PC-3 (cell line): ENCODE measurements around the gene SRGAP3. TPM values are rescaled to one million over a fixed set of nuclear protein-coding genes. Genes with fewer than 3 reads are reported as not detected.
A peak's percentile ranks its signal among the peaks of the same experiment; 100 is the strongest.

ENCODE experiments used
- ATAC-seq: fragments of 200-7000 bp; cut with Tn5 transposase; 2 replicates; pipeline ENCODE4 v1.9.1; 2020; ENCODE audit warnings: mild to moderate bottlenecking, moderate library complexity
- BruUV-seq: library from RNA; stranded (reverse); fragments of 400-500 nt; replicated peaks from 2 replicates; lab custom pipeline; 2021; lab: Mats Ljungman, UMichigan
- CTCF ChIA-PET: fragments of 300-600 bp; sonication (Branson Sonifier 250); formaldehyde crosslinking; loops from one replicate; lab custom pipeline; 2022; ENCODE audit warnings: antibody characterized with exemption; lab: Charles Lee
- POLR2A ChIA-PET: fragments of 300-600 bp; sonication (Branson Sonifier 250); formaldehyde crosslinking; loops from one replicate; lab custom pipeline; 2022; ENCODE audit warnings: antibody characterized with exemption; ENCODE audit not compliant: unreplicated experiment; lab: Charles Lee
- DNase-seq: peaks from one replicate; pipeline ENCODE4 v3.0.0-alpha.2; 2015
- H2AFZ ChIP-seq: fragments of 300-600 bp; sonication (generic); 2 replicates; pipeline ENCODE4 v1.6.0; 2016; ENCODE audit warnings: antibody characterized with exemption, low read length
- H3F3A ChIP-seq: fragments of 300-600 bp; sonication (generic); one replicate; pipeline ENCODE4 v1.6.0; 2017; ENCODE audit warnings: antibody characterized with exemption, low read length, control low read depth, mild to moderate bottlenecking; ENCODE audit not compliant: unreplicated experiment
- H3K27ac ChIP-seq: fragments of 300-600 bp; sonication (generic); 2 replicates; pipeline ENCODE4 v1.5.1; 2016; ENCODE audit warnings: mild to moderate bottlenecking, low read length
- H3K27me3 ChIP-seq: fragments of 300-600 bp; sonication (generic); 2 replicates; pipeline ENCODE4 v1.6.1; 2016; ENCODE audit warnings: low read length, mixed read lengths
- H3K36me3 ChIP-seq: fragments of 300-600 bp; sonication (generic); 2 replicates; pipeline ENCODE4 v1.6.1; 2016; ENCODE audit warnings: low read depth, mixed run types, low read length, mixed read lengths
- H3K4me1 ChIP-seq: fragments of 300-600 bp; sonication (generic); 2 replicates; pipeline ENCODE4 v1.5.1; 2016; ENCODE audit warnings: low read length; ENCODE audit not compliant: insufficient read depth
- H3K4me2 ChIP-seq: fragments of 300-600 bp; sonication (generic); 2 replicates; pipeline ENCODE4 v1.6.0; 2016; ENCODE audit warnings: low read length
- H3K4me3 ChIP-seq: fragments of 300-600 bp; sonication (generic); 2 replicates; pipeline ENCODE4 v1.5.1; 2016; ENCODE audit warnings: mild to moderate bottlenecking, low read length, mixed read lengths
- H3K79me2 ChIP-seq: fragments of 300-600 bp; sonication (generic); 2 replicates; pipeline ENCODE4 v1.6.1; 2017; ENCODE audit warnings: low read length, mixed read lengths
- H3K9ac ChIP-seq: fragments of 300-600 bp; sonication (generic); 2 replicates; pipeline ENCODE4 v1.6.0; 2016; ENCODE audit warnings: mild to moderate bottlenecking, low read length
- H3K9me2 ChIP-seq: fragments of 300-600 bp; sonication (generic); replicated peaks from 2 replicates; pipeline ENCODE4 v1.6.1; 2016; ENCODE audit warnings: mixed run types, low read length, mixed read lengths
- H3K9me3 ChIP-seq: fragments of 300-600 bp; sonication (generic); 2 replicates; pipeline ENCODE4 v1.6.1; 2016; ENCODE audit warnings: low read length, mixed read lengths
- H4K20me1 ChIP-seq: fragments of 300-600 bp; sonication (generic); 2 replicates; pipeline ENCODE4 v1.6.1; 2016; ENCODE audit warnings: low read length, mixed read lengths
- EZH2 ChIP-seq: fragments of 300-600 bp; sonication (generic); IDR thresholded peaks from one replicate; pipeline ENCODE4 v1.6.1; 2017; ENCODE audit warnings: antibody characterized with exemption, mild to moderate bottlenecking, low read length; ENCODE audit not compliant: unreplicated experiment
- EZH2phosphoT487 ChIP-seq: fragments of 300-600 bp; sonication (generic); IDR thresholded peaks from 2 replicates; pipeline ENCODE4 v1.6.1; 2018; ENCODE audit warnings: mild to moderate bottlenecking, antibody characterized with exemption, low read length, borderline replicate concordance
- intact Hi-C: fragments of 100-400 bp; cut with micrococcal nuclease; formaldehyde crosslinking; loops from 2 replicates; pipeline ENCODE4 v1.9.0; 2023
- total RNA-seq: library from RNA; depleted of rRNA; stranded (reverse); fragments of >200 nt; gene quantifications from 2 replicates; pipeline ENCODE4 v1.2.3, GENCODE V29; 2014
- TF ChIP-seq, protein P1 (sequence below): fragments of 300-600 bp; sonication (generic); conservative IDR thresholded peaks from 2 replicates; pipeline ENCODE4 v1.5.1; 2017; ENCODE audit warnings: antibody characterized with exemption, low read depth, mild to moderate bottlenecking, low read length

SRGAP3 gene
- total RNA-seq, 1 experiment from 2014 or later, result 7.5 TPM

- Histone ChIP-seq H3K27ac (no peak overlapping the region), H4K20me1 (no peaks in the 10 kb centered on the region), H3K36me3 (no peaks in the 10 kb centered on the region), H3F3A (no peaks in the 10 kb centered on the region), H3K27me3 (no peaks in the 10 kb centered on the region), H3K9me2 (no peaks in the 10 kb centered on the region), H3K4me2 (no peak overlapping the region), H2AFZ (no peak overlapping the region), H3K4me1 (peaks cover 19% of the 10 kb centered on the region), H3K9ac (no peak overlapping the region), H3K4me3 (no peak overlapping the region), H3K79me2 (no peaks in the 10 kb centered on the region), H3K9me3 (no peaks in the 10 kb centered on the region)
- ChIA-PET POLR2A (no interaction called here), CTCF (no interaction called here)
- intact Hi-C loops, result no loop called here
- no peak for ATAC-seq
- TF ChIP-seq, protein P1, sequence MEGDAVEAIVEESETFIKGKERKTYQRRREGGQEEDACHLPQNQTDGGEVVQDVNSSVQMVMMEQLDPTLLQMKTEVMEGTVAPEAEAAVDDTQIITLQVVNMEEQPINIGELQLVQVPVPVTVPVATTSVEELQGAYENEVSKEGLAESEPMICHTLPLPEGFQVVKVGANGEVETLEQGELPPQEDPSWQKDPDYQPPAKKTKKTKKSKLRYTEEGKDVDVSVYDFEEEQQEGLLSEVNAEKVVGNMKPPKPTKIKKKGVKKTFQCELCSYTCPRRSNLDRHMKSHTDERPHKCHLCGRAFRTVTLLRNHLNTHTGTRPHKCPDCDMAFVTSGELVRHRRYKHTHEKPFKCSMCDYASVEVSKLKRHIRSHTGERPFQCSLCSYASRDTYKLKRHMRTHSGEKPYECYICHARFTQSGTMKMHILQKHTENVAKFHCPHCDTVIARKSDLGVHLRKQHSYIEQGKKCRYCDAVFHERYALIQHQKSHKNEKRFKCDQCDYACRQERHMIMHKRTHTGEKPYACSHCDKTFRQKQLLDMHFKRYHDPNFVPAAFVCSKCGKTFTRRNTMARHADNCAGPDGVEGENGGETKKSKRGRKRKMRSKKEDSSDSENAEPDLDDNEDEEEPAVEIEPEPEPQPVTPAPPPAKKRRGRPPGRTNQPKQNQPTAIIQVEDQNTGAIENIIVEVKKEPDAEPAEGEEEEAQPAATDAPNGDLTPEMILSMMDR, result no peak
- TF ChIP-seq EZH2, result no peak
- no peak for TF ChIP-seq EZH2phosphoT487
- DNase-seq, result no peak
- BruUV-seq, result no TSS peak
Measured at GRCh38 chr3:9178697-9179096, 70.7 kb downstream of the SRGAP3 start.

DNA sequence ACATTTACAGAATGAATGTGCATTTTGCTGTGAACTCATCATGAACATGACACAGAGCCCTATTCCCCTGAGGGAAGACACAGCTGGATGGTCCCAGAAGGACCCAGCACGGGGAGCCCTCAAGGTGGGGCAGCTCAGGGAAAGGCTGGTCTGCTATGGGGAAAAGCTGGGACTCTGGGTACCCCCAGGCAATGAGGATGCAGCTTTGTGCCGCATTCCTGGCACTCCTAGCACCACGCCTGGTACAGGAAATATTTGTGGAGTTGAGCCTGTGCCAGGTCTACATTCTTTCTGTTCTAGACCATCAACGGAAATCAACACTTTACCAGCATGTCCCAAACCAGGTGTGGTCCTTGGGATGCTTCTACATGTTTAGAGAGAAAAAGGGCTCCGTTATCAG lies 74.0 kb downstream of the SRGAP3 start:
- H3K27ac ChIP-seq, result no peak overlapping the region; the same call in 1 of the 2 replicates
- DNase-seq, result peak; percentile 94

DNA sequence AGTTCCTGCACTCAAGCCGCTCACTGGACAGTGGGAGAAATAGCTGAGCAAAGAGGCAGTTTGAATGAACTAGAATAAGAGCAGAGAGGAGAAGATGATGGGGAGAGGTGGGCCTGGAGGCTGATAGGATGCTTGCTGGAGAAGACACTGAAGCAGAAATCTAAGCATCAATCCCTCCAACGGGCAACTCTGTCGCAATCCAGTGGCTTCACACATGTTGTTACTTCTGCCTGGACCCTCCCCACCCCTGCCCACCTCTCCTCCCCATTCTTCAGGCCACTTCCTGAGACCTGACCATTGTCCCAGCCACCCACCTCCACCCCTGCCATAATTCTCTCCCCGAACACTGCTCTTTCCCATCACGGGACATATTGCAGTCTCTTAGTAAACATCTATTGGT lies 76.0 kb downstream of the SRGAP3 start:
- H4K20me1 ChIP-seq, result no peaks in the 10 kb centered on the region
- H3K9ac ChIP-seq, result no peak overlapping the region
- H2AFZ ChIP-seq, result no peak overlapping the region
- H3F3A ChIP-seq, result no peaks in the 10 kb centered on the region
- 0 out of 2 replicates have a peak overlapping the region, but pooled peaks have one; percentile 8 for H3K27ac ChIP-seq
- no peaks in the 10 kb centered on the region for H3K36me3 ChIP-seq
- ATAC-seq (no peak), DNase-seq (no peak)
- peak overlapping the region; percentile 30 for H3K4me2 ChIP-seq
- H3K9me2 ChIP-seq, result no peaks in the 10 kb centered on the region
- H3K4me1 ChIP-seq, result peaks cover 32% of the 10 kb centered on the region
- TF ChIP-seq EZH2, result no peak
- TF ChIP-seq, protein P1, result no peak
- TF ChIP-seq EZH2phosphoT487, result no peak
- ChIA-PET CTCF (interaction anchor here (1.0 to 1.4 kb wide), 4 partner anchors 41 to 129 kb away, joined by 4 to 17 read pairs (median 6); partner anchors contain the start of gene SRGAP3), POLR2A (no interaction called here)
- intact Hi-C loops, result no loop called here
- BruUV-seq, result no TSS peak
- H3K79me2 ChIP-seq, result no peaks in the 10 kb centered on the region
- H3K27me3 ChIP-seq, result no peaks in the 10 kb centered on the region
- H3K9me3 ChIP-seq, result no peaks in the 10 kb centered on the region
- H3K4me3 ChIP-seq, result no peak overlapping the region

More for the DNA sequence above, 74.0 kb downstream of the SRGAP3 start:
- Histone ChIP-seq H3K79me2 (no peaks in the 10 kb centered on the region), H3K9me3 (no peaks in the 10 kb centered on the region), H3F3A (no peaks in the 10 kb centered on the region), H3K9me2 (no peaks in the 10 kb centered on the region), H3K4me3 (no peak overlapping the region), H2AFZ (no peak overlapping the region), H3K9ac (no peak overlapping the region), H3K27me3 (no peaks in the 10 kb centered on the region), H4K20me1 (no peaks in the 10 kb centered on the region), H3K4me2 (peak overlapping the region; percentile 38), H3K4me1 (peaks cover 32% of the 10 kb centered on the region), H3K36me3 (no peaks in the 10 kb centered on the region)
- CTCF ChIA-PET, result interaction anchor here (0.5 to 1.1 kb wide), 2 partner anchors 60 to 127 kb away, joined by 4 to 5 read pairs; no protein-coding TSS in a partner anchor
- POLR2A ChIA-PET, result no interaction called here
- BruUV-seq, result no TSS peak
- intact Hi-C loops, result loop anchor here (1.0 to 2.0 kb wide), 2 partner anchors 19 to 74 kb away; partner anchors contain the start of gene SRGAP3
- TF ChIP-seq EZH2phosphoT487, result no peak
- TF ChIP-seq EZH2, result no peak
- TF ChIP-seq, protein P1, result no peak
- peak; percentile 69 for ATAC-seq
